H1 (cell line): ENCODE data around the gene PIBF1. TPM values are rescaled to one million over a fixed set of nuclear protein-coding genes. Genes with fewer than 3 reads are reported as not detected.

Experiments
- CREB1 ChIP-seq: IDR thresholded peaks from 2 replicates; pipeline ENCODE4 v1.6.1; 2012; ENCODE audit warnings: inconsistent platforms
- CTCF ChIP-seq, 3 experiments: IDR thresholded peaks; 1 replicate in 2 of 3; 2 replicates in 1 of 3; pipeline versions ENCODE4 v1.5.1 to v1.6.1; 2011; ENCODE audit warnings: low read length in 3 of 3, mild to moderate bottlenecking in 3 of 3, inconsistent platforms in 2 of 3, low read depth in 1 of 3, moderate library complexity in 1 of 3; ENCODE audit not compliant: insufficient read depth in 1 of 3; ENCODE audit errors: control extremely low read depth in 1 of 3
- EP300 ChIP-seq, 2 experiments: IDR thresholded peaks; 1 replicate in 1 of 2; 2 replicates in 1 of 2; pipeline ENCODE4 v1.6.1; 2011 to 2012; ENCODE audit warnings: low read depth in 2 of 2, low read length in 2 of 2, mild to moderate bottlenecking in 2 of 2, borderline replicate concordance in 1 of 2, inconsistent platforms in 1 of 2, moderate library complexity in 1 of 2
- FOSL1 ChIP-seq: IDR thresholded peaks from 2 replicates; pipeline ENCODE4 v1.6.1; 2011; ENCODE audit warnings: mild to moderate bottlenecking, low read depth, low read length, moderate library complexity; ENCODE audit not compliant: insufficient read depth
- MAFK ChIP-seq: IDR thresholded peaks from 2 replicates; pipeline ENCODE4 v1.6.1; 2012; ENCODE audit warnings: low read depth, mild to moderate bottlenecking, improper control_type of control experiment, low read length
- POU5F1 ChIP-seq: IDR thresholded peaks from 2 replicates; pipeline ENCODE4 v1.6.1; 2011; ENCODE audit warnings: low read depth, mild to moderate bottlenecking, low read length, moderate library complexity
- SAP30 ChIP-seq: fragments of 300-600 bp; sonication (generic); IDR thresholded peaks from 2 replicates; pipeline ENCODE4 v1.7.1; 2012; ENCODE audit warnings: low read length, moderate library complexity, mild to moderate bottlenecking, inconsistent platforms; ENCODE audit not compliant: insufficient read depth, insufficient replicate concordance
- SUZ12 ChIP-seq: fragments of 200-600 bp; sonication (generic); IDR thresholded peaks from 2 replicates; pipeline ENCODE4 v1.6.1; 2012; ENCODE audit warnings: mild to moderate bottlenecking, inconsistent platforms, low read length, moderate library complexity, mixed read lengths
- TCF12 ChIP-seq: IDR thresholded peaks from 2 replicates; pipeline ENCODE4 v1.6.1; 2011; ENCODE audit warnings: low read depth, mild to moderate bottlenecking, low read length
- polyA plus RNA-seq, 7 experiments: library from polyadenylated mRNA; depleted of rRNA in 3 of 7; stranded (reverse) in 5 of 7; unstranded in 2 of 7; fragments of >200 nt in 5 of 7; fragments of 200-250 nt in 2 of 7; gene quantifications; 1 replicate in 5 of 7; 2 replicates in 1 of 7; 4 replicates in 1 of 7; pipeline versions ENCODE4 v1.2.1 to v1.2.3, GENCODE V29; 2011 to 2013; ENCODE audit warnings: missing spikeins in 2 of 7, mixed read lengths in 2 of 7
- total RNA-seq: library from RNA; stranded (reverse); fragmentation: NEBNext Ultra II Directional; extraction: Animal tissue kit (Norgen Biotek cat#: 25700); gene quantifications from 2 replicates; pipeline ENCODE4 v1.2.1, GENCODE V29; 2021

PIBF1 gene
- total and polyA plus RNA-seq, 2 of the 8 experiments (the other 6 are each of a cell fraction or from before 2014, with no cell fraction given), result 1.1 to 13.2 TPM

- TF ChIP-seq CTCF (IDR thresholded peaks at IDR 0.05; ENCODE audit: control extremely low read depth in 1 of 3, insufficient read depth in 1 of 3, low read depth in 1 of 3, low read length in 3 of 3), result no peak
- TF ChIP-seq EP300 (IDR thresholded peaks at IDR 0.05; ENCODE audit: borderline replicate concordance in 1 of 2, low read depth in 2 of 2, low read length in 2 of 2), result no peak
- no peak for TF ChIP-seq POU5F1
- TF ChIP-seq CREB1, result no peak
- TF ChIP-seq SUZ12, result no peak
- no peak for TF ChIP-seq MAFK
- TF ChIP-seq FOSL1, result no peak
- no peak for TF ChIP-seq SAP30
- no peak for TF ChIP-seq TCF12
Observed at GRCh38 chr13:72774019-72774418, 7.9 kb upstream of the PIBF1 start (continued).
